ENCODE measurements around the gene WIPF2.

- TF ChIP-seq ATF2 (IDR thresholded peaks at IDR 0.05; ENCODE audit: low read length), result no peak
- no peak for TF ChIP-seq BRCA1 (IDR thresholded peaks at IDR 0.05; ENCODE audit: low read depth, low read length)
- TF ChIP-seq POLR2A (IDR thresholded peaks at IDR 0.05; ENCODE audit: control extremely low read depth in 1 of 2, low read depth in 2 of 2, low read length in 2 of 2), result no peak
- TF ChIP-seq TAF1 (IDR thresholded peaks at IDR 0.05; ENCODE audit: low read depth, low read length), result no peak
- no peak for TF ChIP-seq CTCF (IDR thresholded peaks at IDR 0.05; ENCODE audit: control extremely low read depth in 1 of 3, insufficient read depth in 1 of 3, low read depth in 1 of 3, low read length in 3 of 3)
- no peak for TF ChIP-seq USF2 (IDR thresholded peaks at IDR 0.05; ENCODE audit: low read length)
- no peak for TF ChIP-seq JUND (IDR thresholded peaks at IDR 0.05; ENCODE audit: low read length)
- TF ChIP-seq TAF7 (optimal IDR thresholded peaks at IDR 0.05; ENCODE audit: borderline replicate concordance, low read depth, low read length), result no peak
- TF ChIP-seq MAX (IDR thresholded peaks at IDR 0.05), result no peak
- no peak for TF ChIP-seq NRF1 (IDR thresholded peaks at IDR 0.05; ENCODE audit: low read depth, low read length)
- TF ChIP-seq CREB1 (IDR thresholded peaks at IDR 0.05), result no peak
- TF ChIP-seq CEBPB (IDR thresholded peaks at IDR 0.05; ENCODE audit: low read depth, low read length), result no peak
Observed at GRCh38 chr17:40203131-40203530, 16.0 kb upstream of the WIPF2 start.
